Kidney (tissue), 14 donors: ENCODE measurements around the gene TRAPPC12. TPM values are rescaled to one million over a fixed set of nuclear protein-coding genes. Genes with fewer than 3 reads are reported as not detected.

Source experiments
- DNase-seq, 5 donors: peaks; one replicate each; pipeline ENCODE4 v3.0.0-alpha.2; 2013 to 2020
- FAIRE-seq: peaks from 2 replicates; lab custom pipeline; 2012; peaks lifted over from hg19 to GRCh38; lab: Jason Lieb, UNC
- H3K27ac ChIP-seq, 2 donors: one replicate each; pipeline ENCODE4 v1.7.0; 2013; ENCODE audit warnings: low read depth in 2 of 2, low read length in 2 of 2, inconsistent platforms in 1 of 2
- H3K27me3 ChIP-seq: one replicate; pipeline ENCODE4 v1.7.1; 2013; ENCODE audit warnings: low read length, inconsistent platforms; ENCODE audit not compliant: control insufficient read depth, insufficient read depth
- H3K36me3 ChIP-seq, 3 donors: one replicate each; pipeline versions ENCODE4 v1.7.0 to v1.7.1; 2013; ENCODE audit warnings: low read length in 3 of 3, control low read depth in 1 of 3, inconsistent platforms in 1 of 3; ENCODE audit not compliant: insufficient read depth in 3 of 3, control insufficient read depth in 2 of 3
- H3K4me1 ChIP-seq, 3 donors: one replicate each; pipeline versions ENCODE4 v1.7.0 to v1.7.1; 2013; ENCODE audit warnings: low read length in 3 of 3, inconsistent platforms in 1 of 3, low read depth in 1 of 3; ENCODE audit not compliant: control insufficient read depth in 2 of 3, insufficient read depth in 2 of 3
- H3K4me3 ChIP-seq, 3 donors: one replicate each; pipeline versions ENCODE4 v1.7.0 to v1.8.1; 2013; ENCODE audit warnings: low read length in 3 of 3, control low read depth in 1 of 3, inconsistent platforms in 1 of 3
- H3K9ac ChIP-seq, 3 donors: one replicate each; pipeline versions ENCODE4 v1.7.0 to v1.7.1; 2013; ENCODE audit warnings: low read length in 3 of 3, control low read depth in 1 of 3, inconsistent platforms in 1 of 3
- H3K9me3 ChIP-seq, 3 donors: one replicate each; pipeline versions ENCODE4 v1.7.0 to v1.7.1; 2013; ENCODE audit warnings: low read length in 3 of 3, control low read depth in 1 of 3, inconsistent platforms in 1 of 3; ENCODE audit not compliant: control insufficient read depth in 2 of 3, insufficient read depth in 1 of 3
- intact Hi-C: fragments of 100-400 bp; cut with DNase I; formaldehyde crosslinking; loops from one replicate; pipeline ENCODE4 v1.11.1; 2022
- polyA plus RNA-seq: library from polyadenylated mRNA; stranded (reverse); fragments of 350-450 nt; fragmentation: Illumina TruSeq; extraction: RNeasy Lipid Tissue Mini Kit (QIAGEN cat#74804); gene quantifications from one replicate; pipeline ENCODE4 v1.2.3, GENCODE V29; 2014; ENCODE audit warnings: low read depth, low replicate concordance; ENCODE audit not compliant: insufficient read depth
- total RNA-seq: library from RNA; stranded (reverse); fragmentation: NEBNext Ultra II Directional; extraction: Animal tissue kit (Norgen Biotek cat#: 25700); gene quantifications from one replicate; pipeline ENCODE4 v1.2.1, GENCODE V29; 2021
- TF ChIP-seq, protein P1 (sequence below): IDR thresholded peaks from 3 replicates; pipeline ENCODE4 v1.5.1; 2012; ENCODE audit warnings: mild to moderate bottlenecking, moderate library complexity, borderline replicate concordance; ENCODE audit not compliant: insufficient read depth; ENCODE audit errors: extremely low read depth
- donor health status: control.
- donor health status: control.
- donor health status: control.
- donor health status: control.
- donor health status: control.
- donor health status: DM: yes; HTN: yes; CAD: no.
- donor health status: Normal renal cell carcinoma (clear cell type).

The TRAPPC12 gene
- total and polyA plus RNA-seq, 2 donors from 2014 or later: 81.6 to 104 TPM

DNA sequence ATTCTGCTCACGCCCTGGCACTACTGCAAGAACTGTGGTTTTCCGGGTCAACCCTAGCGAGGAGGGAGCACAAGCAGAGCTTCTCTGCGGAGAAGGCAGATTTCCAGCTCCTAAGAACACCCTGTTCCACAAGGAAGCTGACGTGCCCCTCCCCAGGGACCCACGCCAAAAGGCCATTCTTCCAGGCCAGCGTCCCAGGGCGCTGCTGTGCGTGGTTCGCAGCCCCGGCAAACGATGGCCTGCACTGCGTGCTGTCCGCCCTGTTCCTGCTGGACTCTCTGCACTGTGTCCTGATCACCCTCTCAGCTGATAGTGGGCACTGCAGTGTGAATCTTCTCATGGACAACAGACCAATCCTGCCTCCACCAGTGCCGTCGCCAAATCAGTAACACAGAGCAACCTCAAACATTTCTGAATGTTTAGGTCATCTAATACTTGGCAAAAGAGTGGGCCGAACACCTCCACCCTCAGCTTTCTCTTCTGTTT lies 90.7 kb downstream of the TRAPPC12 start:
- no peak overlapping the region for H3K27ac ChIP-seq

DNA sequence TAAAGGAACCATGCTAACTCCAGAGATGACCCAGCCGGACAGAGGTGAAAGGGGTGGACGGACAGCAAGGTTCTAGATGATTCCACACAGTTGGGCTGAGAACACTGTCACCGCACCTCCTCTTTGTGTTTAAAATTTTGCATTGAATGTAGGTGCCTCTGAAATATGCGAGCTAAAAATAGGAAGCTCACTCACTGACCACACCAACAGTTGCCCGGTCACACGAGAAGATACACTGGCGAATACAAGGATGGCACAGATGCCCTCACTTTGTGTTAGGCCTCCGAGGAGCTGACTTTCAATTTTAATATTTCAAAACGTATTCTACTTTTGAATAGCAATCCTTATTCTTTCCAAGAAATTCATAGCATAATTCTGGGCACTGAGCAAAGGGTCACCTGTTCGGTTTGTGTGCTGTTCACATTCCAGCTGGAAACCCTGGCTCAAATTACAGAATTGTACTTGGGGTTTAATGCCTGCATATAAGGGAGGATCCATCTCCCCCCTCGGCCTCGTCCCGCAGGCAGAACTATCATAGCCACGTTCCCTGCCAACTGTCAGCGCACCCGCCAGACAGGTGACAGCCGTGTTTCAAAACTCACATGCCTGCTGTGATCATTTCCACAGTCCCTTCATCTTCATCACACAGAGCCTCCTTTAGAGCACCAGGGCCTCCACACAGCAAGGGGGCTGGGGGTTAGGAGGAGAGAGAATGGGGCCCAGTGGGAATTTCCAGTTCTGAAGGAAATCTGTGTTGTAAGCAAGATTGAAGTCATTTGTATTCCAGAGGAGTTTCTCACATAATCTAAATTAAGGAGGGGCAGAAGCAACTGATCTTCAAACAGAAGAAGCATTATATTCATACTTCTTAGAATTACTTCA lies 91.6 kb downstream of the TRAPPC12 start:
- DNase-seq (no peak), FAIRE-seq (no peak)
- intact Hi-C loops: no loop called here
- H3K4me3 ChIP-seq: no peak overlapping the region
- H3K27ac ChIP-seq: peak overlapping the region in 1 of 2 donors; percentile 41
- H3K9ac ChIP-seq: no peak overlapping the region
- H3K9me3 ChIP-seq: no peaks in the 10 kb centered on the region
- H3K36me3 ChIP-seq: peaks cover 0 to 48% (median 30%) of the 10 kb centered on the region in 3 donors
- H3K4me1 ChIP-seq: peaks cover 0 to 5% (median 0%) of the 10 kb centered on the region in 3 donors
- TF ChIP-seq, protein P1, sequence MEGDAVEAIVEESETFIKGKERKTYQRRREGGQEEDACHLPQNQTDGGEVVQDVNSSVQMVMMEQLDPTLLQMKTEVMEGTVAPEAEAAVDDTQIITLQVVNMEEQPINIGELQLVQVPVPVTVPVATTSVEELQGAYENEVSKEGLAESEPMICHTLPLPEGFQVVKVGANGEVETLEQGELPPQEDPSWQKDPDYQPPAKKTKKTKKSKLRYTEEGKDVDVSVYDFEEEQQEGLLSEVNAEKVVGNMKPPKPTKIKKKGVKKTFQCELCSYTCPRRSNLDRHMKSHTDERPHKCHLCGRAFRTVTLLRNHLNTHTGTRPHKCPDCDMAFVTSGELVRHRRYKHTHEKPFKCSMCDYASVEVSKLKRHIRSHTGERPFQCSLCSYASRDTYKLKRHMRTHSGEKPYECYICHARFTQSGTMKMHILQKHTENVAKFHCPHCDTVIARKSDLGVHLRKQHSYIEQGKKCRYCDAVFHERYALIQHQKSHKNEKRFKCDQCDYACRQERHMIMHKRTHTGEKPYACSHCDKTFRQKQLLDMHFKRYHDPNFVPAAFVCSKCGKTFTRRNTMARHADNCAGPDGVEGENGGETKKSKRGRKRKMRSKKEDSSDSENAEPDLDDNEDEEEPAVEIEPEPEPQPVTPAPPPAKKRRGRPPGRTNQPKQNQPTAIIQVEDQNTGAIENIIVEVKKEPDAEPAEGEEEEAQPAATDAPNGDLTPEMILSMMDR: no peak
- H3K27me3 ChIP-seq: no peaks in the 10 kb centered on the region

More for the DNA sequence above, 90.7 kb downstream of the TRAPPC12 start:
- FAIRE-seq (no peak), DNase-seq (peak in 1 of 5 donors; percentile 85)
- H3K36me3 ChIP-seq: peaks cover 0 to 56% (median 25%) of the 10 kb centered on the region in 3 donors
- H3K4me1 ChIP-seq: peaks cover 0 to 5% (median 0%) of the 10 kb centered on the region in 3 donors
- TF ChIP-seq, protein P1: no peak
- H3K9ac ChIP-seq: no peak overlapping the region
- H3K9me3 ChIP-seq: no peaks in the 10 kb centered on the region
- no peaks in the 10 kb centered on the region for H3K27me3 ChIP-seq
- intact Hi-C loops: no loop called here
- H3K4me3 ChIP-seq: no peak overlapping the region

- Histone ChIP-seq H3K36me3 (peaks cover 0 to 39% (median 26%) of the 10 kb centered on the region in 3 donors), H3K9ac (no peak overlapping the region), H3K27ac (peak overlapping the region in 1 of 2 donors; percentile 41), H3K9me3 (no peaks in the 10 kb centered on the region), H3K4me3 (no peak overlapping the region), H3K27me3 (no peaks in the 10 kb centered on the region), H3K4me1 (peaks cover 0 to 5% (median 0%) of the 10 kb centered on the region in 3 donors)
- TF ChIP-seq, protein P1: no peak
- intact Hi-C loops: no loop called here
- no peak for DNase-seq
- no peak for FAIRE-seq
Observed at GRCh38 chr2:3472296-3472695, 92.8 kb downstream of the TRAPPC12 start.
